HG03521 (cell line): ENCODE results near the gene PIGBOS1.
"Not testable (repeated sequence)": the region's sequence is repeated elsewhere in the genome, so short reads cannot be mapped to it uniquely, and the experiment has no call there.

Source experiments
- ATAC-seq: cut with Tn5 transposase; IDR thresholded peaks from one replicate; pipeline ENCODE4 v1.9.1; 2021; ENCODE audit warnings: mild to moderate bottlenecking, moderate library complexity; ENCODE audit not compliant: unreplicated experiment

PIGBOS1 gene

DNA sequence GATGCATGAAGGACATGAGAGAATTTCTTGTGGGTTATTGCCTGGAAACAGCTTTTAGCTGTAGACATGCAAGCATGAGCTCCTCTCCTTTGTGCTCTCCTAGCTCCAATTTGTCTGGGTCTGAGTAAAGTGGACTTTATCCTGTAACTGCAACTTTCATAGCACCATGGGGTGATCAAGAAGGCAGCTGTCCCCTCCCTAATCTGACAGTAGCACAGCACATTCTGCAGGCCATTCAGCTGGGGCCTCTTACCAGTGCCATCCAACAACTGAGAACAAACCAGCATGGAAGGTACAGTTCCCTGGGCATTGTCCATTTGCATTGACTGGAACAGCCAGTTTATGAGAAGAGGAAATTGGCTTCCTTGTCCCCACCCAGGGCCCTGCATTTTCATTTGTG is 21.6 kb downstream of the PIGBOS1 start:
- ATAC-seq = no peak

GRCh38 chr15:55290528-55291057 is 28.3 kb downstream of the PIGBOS1 start:
- ATAC-seq = peak; percentile 68

- peak; percentile 59 for ATAC-seq
Observed at GRCh38 chr15:55289746-55290527, 29.0 kb downstream of the PIGBOS1 start, which contains the start of gene RAB27A. Gene RAB27A, minus strand, starts transcription at chr15:55289813. Its CDS starts 54,879 bp downstream, at chr15:55234934.

GRCh38 chr15:55289011-55289745 is 29.7 kb downstream of the PIGBOS1 start:
- peak; percentile 27 for ATAC-seq

DNA sequence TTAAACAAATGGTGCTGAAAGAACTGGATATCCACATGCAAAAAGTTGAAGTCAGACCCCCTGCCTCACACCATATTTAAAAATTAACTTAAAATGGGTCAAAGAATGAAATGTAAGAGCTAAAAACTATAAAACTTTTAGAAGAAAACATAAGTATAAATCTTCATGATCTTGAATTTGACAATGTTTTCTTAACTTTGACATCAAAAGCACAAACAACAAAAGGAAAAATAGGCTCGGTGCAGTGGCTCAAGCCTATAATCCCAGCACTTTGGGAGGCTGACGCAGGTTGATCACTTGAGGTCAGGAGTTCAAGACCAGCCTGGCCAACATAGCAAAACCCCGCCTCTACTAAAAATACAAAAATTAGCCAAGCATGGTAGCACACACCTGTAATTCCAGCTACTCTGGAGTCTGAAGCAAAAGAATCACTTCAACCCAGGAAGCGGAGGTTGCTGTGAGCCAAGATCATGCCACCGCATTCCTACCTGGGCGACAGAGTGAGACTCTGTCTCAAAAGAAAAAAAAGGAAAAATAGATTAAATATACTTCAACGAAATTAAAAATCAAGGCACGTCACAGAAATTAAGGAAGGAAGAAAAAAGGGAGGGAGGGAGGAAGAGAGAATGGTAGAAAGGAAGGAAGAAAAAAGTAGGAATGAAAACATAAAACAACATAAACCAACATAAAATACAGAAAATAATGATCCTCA is 30.8 kb downstream of the PIGBOS1 start:
- ATAC-seq = no peak

DNA sequence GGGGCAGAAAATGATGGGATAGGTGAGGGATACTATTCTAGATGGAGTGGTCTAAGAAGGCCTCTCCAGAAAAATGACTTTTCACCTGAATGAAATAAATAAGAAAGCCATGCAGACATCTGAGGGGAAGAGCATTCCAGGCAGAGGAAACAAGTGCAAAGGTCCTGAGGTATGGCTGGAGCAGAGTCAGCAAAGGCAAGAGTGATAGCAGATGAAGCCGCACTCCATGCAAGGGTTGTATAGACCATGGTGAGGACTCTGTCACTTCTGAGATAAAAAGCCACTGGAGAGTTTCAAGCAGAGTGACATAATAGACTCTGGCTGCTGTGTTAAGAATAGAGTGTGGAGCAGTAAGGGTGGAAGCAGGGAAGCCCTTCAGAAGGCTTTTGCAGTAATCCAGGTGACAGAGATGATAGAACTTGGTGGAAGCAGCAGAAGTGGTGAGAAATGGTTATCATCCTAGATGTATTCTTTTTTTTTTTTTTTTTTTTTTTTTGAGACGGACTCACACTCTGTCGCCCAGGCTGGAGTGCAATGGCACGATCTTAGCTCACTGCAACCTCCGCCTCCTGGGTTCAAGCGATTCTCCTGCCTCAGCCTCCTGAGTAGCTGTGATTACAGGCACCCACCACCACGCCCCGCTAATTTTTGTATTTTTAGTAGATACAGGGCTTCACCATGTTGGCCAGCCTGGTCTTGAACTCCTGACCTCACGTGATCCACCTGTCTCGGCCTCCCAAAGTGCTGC is 32.3 kb downstream of the PIGBOS1 start:
- not testable (repeated sequence) for ATAC-seq

GRCh38 chr15:55284426-55284825 is 34.5 kb downstream of the PIGBOS1 start:
- no peak for ATAC-seq

- no peak for ATAC-seq
Observed at GRCh38 chr15:55283379-55284147, 35.4 kb downstream of the PIGBOS1 start.

DNA sequence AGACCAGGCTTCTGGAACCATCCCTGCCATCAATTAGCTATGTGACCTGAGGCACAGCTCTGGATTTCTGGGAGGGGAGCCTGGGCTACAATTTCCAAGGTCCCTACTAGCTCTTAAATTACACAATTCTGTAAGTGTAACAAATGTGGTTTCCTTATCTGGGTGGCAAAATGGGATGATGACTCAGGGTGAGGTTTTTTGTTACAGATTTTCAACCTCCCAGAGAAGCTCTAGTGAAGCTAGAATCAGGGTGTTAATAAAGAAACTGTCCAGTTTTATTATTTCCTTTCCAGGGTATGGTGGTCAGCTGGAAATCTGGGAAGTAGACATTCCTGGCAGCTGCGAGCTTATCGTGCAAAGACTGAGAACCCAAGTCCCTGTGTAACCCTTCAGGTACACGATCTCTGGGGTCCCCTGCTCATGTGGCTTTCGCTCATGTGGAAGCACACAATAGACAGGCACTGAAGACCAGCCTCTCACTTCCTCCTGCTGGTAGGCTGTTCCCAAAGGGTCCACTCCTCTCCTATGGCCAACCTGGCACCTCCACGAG is 36.6 kb downstream of the PIGBOS1 start:
- ATAC-seq = no peak

DNA sequence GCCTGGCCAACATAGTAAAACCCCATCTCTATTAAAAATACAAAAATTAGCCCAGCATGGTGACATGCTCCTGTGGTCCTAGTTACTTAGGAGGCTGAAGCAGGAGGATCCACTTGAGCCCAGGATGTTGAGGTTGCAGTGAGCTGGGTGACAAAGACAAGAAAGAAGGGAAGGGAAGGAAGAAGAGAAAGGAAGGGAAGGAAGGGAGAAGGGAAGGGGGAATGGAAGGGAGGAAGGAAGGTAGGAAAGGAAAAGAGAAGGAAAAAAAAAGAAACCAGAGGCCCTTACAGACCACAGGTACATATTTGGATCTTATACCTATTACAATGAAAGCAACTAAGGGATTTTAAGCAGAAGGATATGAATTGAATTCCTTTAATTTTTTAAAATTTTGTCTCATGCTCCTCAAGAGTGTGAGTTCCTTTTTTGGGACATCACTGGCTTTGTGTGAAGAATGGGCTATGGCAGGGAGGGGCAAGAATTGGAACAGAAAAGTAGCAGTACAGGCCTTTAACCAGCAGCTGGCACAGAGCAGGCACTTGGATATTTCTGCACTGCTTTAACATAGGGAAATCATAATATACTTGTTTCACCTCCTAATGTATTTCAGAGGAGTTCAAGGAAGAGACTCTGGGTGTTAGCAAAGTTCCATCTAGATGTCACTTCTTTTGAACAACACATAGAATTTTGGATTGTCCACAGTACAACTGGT is 37.2 kb downstream of the PIGBOS1 start:
- ATAC-seq = no peak

GRCh38 chr15:55280589-55280988 is 38.3 kb downstream of the PIGBOS1 start:
- not testable (repeated sequence) for ATAC-seq

DNA sequence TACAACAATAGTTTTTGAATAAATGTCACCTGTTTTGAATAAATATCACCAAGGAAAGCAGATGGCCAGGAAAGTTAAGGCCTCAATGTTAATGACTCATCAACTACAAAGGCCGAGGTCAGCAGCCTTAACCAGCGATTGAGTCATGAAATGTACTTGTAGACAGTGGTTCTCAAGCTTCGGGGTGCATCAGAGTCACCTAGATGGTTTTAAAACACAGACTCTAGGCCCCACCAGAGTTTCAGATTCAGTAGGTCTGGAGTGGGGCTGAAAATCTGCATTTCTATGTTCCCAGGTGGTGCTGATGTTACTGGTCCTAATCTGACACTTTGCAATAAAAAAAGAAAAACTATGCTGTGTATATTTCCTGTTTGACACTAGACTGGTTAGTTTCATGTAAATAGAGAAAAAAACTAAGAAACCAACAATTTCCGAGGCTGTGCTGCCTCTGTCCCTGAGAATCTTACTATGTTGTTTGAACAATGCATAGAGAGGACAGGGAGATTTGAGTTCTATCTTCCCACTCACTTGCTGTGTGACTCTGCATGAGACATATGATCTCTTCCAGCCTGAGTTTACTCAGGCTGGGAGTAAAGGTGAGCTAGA is 39.1 kb downstream of the PIGBOS1 start:
- ATAC-seq = peak; percentile 75

DNA sequence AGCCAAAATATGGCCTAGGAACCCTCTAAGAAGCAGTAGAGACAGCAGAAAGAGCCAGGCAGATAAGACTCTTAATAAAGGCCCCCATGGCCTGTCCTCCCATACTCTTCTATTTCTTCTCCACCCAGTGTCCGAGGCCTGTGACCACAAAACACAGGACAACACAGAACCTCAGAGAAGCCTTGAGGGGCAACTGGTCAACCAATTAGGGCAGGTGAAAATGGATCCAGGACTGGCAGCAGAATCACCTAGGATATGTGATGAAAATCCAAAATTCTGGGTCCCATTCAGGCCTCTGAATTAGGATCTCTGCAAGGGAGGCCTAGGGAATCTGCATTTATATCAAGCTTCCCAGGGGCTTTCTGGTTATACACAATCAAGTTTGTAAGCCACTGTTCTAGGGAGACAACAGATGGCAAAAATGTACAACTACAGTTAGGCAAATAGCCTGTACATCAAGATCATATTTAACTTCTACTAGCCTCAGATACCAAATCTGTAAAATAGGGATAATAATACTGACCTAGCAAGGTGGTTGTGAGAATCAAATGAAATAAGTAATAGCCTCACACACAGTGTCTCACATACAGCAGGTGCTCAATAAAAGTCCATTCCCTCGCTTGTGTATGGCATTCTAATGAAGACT is 39.7 kb downstream of the PIGBOS1 start:
- ATAC-seq = no peak

GRCh38 chr15:55277715-55278114 is 41.2 kb downstream of the PIGBOS1 start:
- no peak for ATAC-seq

DNA sequence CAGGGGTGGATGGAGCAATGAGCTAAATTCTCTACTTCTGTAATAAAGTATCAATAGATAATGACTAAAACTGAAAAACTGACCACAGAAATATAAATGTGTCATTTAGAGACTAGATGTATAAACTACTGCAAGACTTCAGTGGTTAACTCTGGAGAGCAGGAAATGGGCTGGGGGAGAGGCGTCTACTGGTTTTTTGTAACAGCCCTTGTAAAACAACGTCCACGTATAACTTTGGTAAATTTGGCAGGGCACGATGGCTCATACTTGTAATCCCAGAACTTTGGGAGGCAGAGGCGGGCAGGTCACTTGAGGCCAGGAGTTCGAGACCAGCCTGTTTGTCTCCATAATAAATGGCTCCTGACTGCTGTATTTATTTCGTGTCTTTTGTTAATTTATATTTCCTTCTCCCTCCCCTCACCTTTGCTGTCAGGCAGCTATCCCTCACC is 41.8 kb downstream of the PIGBOS1 start:
- ATAC-seq = peak; percentile 50

GRCh38 chr15:55276324-55276723 is 42.6 kb downstream of the PIGBOS1 start:
- ATAC-seq = no peak

DNA sequence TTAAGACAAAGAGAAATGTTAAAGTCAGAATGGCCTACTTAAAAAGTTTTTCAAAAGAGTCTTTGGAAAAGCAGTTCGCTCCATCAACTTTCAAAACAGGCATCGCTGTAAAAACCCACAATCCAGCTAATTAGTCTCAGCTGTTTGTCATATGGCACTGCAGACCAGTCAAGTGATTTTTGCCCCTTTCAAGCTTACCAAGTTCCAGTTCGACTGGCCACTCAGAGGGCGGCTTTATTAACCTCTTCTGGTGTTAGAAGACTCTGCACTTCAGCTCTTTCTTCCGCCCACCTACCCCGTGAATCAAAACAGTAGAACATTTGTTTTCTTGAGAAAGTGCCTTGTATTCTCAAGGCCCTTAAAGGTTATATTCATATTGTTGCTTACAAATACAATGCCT is 48.6 kb downstream of the PIGBOS1 start:
- ATAC-seq = no peak

DNA sequence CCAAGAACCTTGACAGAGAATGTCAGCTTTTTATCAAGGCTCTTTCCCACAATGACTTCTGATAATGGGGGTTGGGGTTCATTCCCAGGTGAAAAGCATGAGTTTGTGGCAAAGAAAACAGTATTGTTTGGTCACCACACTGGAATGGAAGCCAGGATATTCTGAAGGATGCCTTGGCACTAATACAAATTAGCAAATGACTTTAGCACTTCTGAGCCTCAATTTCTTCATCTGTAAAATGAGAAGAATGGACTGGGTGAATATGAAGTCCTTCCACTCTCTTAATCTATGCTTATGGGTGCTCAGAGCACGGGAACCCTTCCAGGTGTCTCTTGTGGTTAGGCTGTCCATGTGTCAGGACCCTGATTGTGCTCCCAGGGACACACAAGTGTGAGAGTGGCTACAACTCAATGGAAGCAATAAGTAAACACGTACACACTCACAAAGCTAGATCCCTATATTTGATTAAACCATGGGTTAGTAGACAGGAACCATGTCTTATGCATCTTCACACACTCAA is 50.7 kb downstream of the PIGBOS1 start:
- no peak for ATAC-seq
